CD4-positive, alpha-beta T cell treated with Interleukin-21 for 1 hour (primary cell): ENCODE results near the gene CTAG2.
"Not testable (repeated sequence)": the region's sequence is repeated elsewhere in the genome, so short reads cannot be mapped to it uniquely, and the experiment has no call there.

ENCODE experiments used
- DNase-seq: peaks from one replicate; pipeline ENCODE4 v3.0.0-alpha.2; 2020

Gene CTAG2

GRCh38 chrX:154653413-154653812 lies at the start of gene CTAG2:
Gene CTAG2 (minus strand): TSS chrX:154653579. CDS start chrX:154653515, 64 bp downstream.
- not testable (repeated sequence) for DNase-seq

- DNase-seq = no peak
Observed at GRCh38 chrX:154698630-154699248, 45.4 kb upstream of the CTAG2 start.

DNA sequence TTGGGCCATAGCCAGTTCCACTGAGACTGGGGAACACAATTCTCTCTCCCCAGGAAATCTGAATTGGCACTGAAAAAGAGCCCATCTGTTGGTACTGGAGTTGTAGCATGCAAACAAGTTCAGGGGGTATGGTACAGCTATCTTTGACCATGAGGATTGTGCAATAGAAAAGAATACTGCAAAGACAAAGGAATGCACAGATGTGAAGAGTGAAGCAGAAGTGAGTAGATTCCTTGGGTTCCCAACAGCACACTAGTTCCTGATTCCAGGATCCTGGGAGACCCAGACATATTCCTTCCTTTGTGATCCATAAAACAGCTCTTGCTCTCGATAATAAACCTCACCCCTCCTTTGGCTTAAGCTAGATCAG lies 43.3 kb upstream of the CTAG2 start:
- DNase-seq = no peak

GRCh38 chrX:154695911-154696675 lies 42.7 kb upstream of the CTAG2 start:
- no peak for DNase-seq

- no peak for DNase-seq
Observed at GRCh38 chrX:154693394-154693793, 40.0 kb upstream of the CTAG2 start.

- not testable (repeated sequence) for DNase-seq
Observed at GRCh38 chrX:154690438-154690837, 37.1 kb upstream of the CTAG2 start.

GRCh38 chrX:154672084-154672483 lies 18.7 kb upstream of the CTAG2 start:
- DNase-seq = not testable (repeated sequence)

DNA sequence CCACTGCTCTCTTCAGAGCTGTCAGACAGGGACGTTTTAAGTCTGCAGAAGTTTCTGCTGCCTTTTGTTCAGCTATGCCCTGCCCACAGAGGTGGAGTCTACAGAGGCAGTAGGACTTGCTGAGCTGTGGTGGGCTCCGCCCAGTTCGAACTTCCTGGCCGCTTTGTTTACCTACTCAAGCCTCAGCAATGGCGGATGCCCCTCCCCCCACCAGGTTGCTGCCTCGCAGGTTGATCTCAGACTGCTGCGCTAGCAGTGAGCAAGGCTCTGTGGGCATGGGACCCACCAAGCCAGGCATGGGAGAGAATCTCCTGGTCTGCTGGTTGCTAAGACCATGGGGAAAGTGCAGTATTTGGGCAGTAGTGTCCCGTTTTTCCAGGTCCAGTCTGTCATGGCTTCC lies 17.5 kb upstream of the CTAG2 start:
- DNase-seq = not testable (repeated sequence)

- no peak for DNase-seq
Observed at GRCh38 chrX:154661899-154662298, 8.5 kb upstream of the CTAG2 start.

- DNase-seq = no peak
Observed at GRCh38 chrX:154661170-154661569, 7.8 kb upstream of the CTAG2 start.

GRCh38 chrX:154660541-154660940 lies 7.2 kb upstream of the CTAG2 start:
- DNase-seq = no peak

GRCh38 chrX:154658957-154659356 lies 5.6 kb upstream of the CTAG2 start:
- DNase-seq = no peak

DNA sequence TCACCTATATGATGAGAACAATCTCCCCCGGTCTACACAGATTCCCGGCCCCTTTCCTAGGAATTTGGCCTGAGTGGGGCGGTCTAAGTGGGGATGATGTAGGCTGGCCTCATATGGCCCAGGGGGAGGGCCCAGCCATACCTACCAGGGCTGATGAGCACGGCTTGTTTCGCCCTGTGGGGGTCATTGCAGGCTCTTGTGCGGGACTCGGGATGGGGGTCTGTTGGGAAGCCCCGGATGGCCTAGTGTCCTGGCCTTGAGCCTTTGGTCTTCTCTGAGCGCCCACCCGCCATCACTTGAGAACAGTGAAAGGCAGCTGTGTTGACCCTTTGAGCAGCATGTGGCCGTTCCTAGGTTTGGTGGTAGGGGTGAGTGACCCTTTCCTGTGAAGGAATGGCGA lies 4.8 kb upstream of the CTAG2 start:
- DNase-seq = no peak

GRCh38 chrX:154657226-154657805 lies 3.9 kb upstream of the CTAG2 start:
- no peak for DNase-seq

- no peak for DNase-seq
Observed at GRCh38 chrX:154655786-154656185, 2.4 kb upstream of the CTAG2 start.

DNA sequence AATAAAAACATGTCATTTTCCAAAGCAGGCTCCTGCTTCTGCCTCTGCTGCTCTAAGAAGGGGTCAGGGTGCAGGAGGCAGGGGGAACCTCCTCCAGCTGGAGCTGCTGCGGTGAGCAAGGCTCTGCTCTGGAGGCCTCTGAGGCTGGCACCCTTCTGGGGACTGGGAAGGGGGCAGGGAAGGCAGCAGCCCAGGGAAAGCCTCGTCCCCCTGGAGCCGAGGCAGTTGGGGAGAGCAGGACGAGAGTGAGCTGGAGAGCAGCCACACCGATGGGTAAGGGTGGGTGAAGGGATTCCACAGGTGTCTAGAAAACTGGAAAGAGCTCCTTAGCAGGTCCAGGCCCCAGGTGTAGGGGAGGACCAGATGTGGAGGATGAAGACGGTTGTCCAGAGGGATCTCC lies 2.0 kb upstream of the CTAG2 start:
- no peak for DNase-seq

GRCh38 chrX:154654925-154655324 lies 1.5 kb upstream of the CTAG2 start:
- DNase-seq = no peak

- no peak for DNase-seq
Observed at GRCh38 chrX:154654372-154654771, 993 bp upstream of the CTAG2 start.

DNA sequence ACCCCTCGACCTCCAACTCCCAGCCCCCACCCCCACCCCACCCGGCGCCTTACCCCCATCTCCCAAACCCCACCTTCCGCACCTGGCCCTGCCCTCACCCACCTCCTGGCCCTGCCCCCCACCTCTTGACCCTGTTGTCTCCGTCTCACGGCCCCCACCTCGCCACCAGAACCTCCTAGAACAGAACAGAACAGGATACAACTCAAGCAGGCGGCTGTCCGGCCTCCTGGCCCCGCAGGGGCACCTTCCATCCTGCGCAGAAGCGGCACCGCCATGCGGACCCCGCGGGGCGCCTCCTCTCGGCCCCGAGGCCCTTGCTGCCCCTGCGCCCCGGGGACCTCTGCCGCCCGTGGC lies 354 bp downstream of the CTAG2 start:
- no peak for DNase-seq

- DNase-seq = no peak
Observed at GRCh38 chrX:154652311-154653047, 900 bp downstream of the CTAG2 start.

DNA sequence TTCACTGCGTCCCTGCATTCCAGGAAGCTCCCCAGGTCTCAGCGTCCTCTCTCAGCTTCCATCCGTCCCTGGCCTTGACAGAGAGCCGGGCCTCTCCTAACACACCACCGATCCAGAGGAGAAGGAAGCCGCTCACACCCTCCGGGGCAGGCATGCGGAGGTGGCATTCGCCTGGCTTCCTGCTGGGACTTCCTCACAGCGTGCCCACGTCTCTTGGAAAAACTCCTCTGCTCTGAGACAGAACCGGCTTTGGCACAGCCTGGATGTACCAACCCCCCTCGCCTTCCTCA lies 3.2 kb downstream of the CTAG2 start:
- no peak for DNase-seq

GRCh38 chrX:154649503-154650220 lies 3.7 kb downstream of the CTAG2 start:
- DNase-seq = no peak

- DNase-seq = no peak
Observed at GRCh38 chrX:154648931-154649330, 4.4 kb downstream of the CTAG2 start.
